Activated naive CD4-positive, alpha-beta T cell treated with anti-CD3 and anti-CD28 coated beads, Interleukin-2, amount 10 ng/mL, durations not matched to agents 7 days and 5 days (primary cell): ENCODE data around the gene EXOC4.

Experiments used
- CTCF ChIA-PET: fragments of 350-600 bp; sonication (Branson Sonifier 250); formaldehyde crosslinking; loops from one replicate; lab custom pipeline; 2021; ENCODE audit warnings: antibody characterized with exemption; lab: Charles Lee
- DNase-seq: peaks from one replicate; pipeline ENCODE4 v3.0.0-alpha.2; 2020
- H3K27ac Mint-ChIP-seq: one replicate; pipeline ENCODE4 v1.8.0; 2021; ENCODE audit warnings: mild to moderate bottlenecking, moderate library complexity, mixed read lengths
- H3K27me3 Mint-ChIP-seq: one replicate; pipeline ENCODE4 v1.8.0; 2021; ENCODE audit warnings: mild to moderate bottlenecking, mixed read lengths
- H3K36me3 Mint-ChIP-seq: one replicate; pipeline ENCODE4 v1.8.0; 2021; ENCODE audit warnings: mixed read lengths
- H3K4me1 Mint-ChIP-seq: one replicate; pipeline ENCODE4 v1.8.0; 2021; ENCODE audit warnings: mixed read lengths
- H3K4me3 Mint-ChIP-seq: one replicate; pipeline ENCODE4 v1.8.0; 2021; ENCODE audit warnings: mild to moderate bottlenecking, moderate library complexity, mixed read lengths
- H3K9me3 Mint-ChIP-seq: one replicate; pipeline ENCODE4 v1.8.0; 2021; ENCODE audit warnings: mixed read lengths

EXOC4 gene

GRCh38 chr7:133371616-133372015, 118.7 kb downstream of the EXOC4 start:
- Mint-ChIP-seq H3K9me3 (no peaks in the 10 kb centered on the region), H3K4me1 (no peaks in the 10 kb centered on the region), H3K4me3 (no peak overlapping the region), H3K27me3 (no peaks in the 10 kb centered on the region), H3K27ac (no peak overlapping the region), H3K36me3 (peaks cover 6% of the 10 kb centered on the region)
- no peak for DNase-seq
- CTCF ChIA-PET: no interaction called here

- CTCF ChIA-PET: no interaction called here
- Mint-ChIP-seq H3K27me3 (no peaks in the 10 kb centered on the region), H3K36me3 (peaks cover 8% of the 10 kb centered on the region), H3K9me3 (no peaks in the 10 kb centered on the region), H3K4me1 (no peaks in the 10 kb centered on the region), H3K4me3 (no peak overlapping the region), H3K27ac (no peak overlapping the region)
- no peak for DNase-seq
Observed at GRCh38 chr7:133372337-133372736, 119.5 kb downstream of the EXOC4 start.

GRCh38 chr7:133376514-133376913, 123.6 kb downstream of the EXOC4 start:
- Mint-ChIP-seq H3K9me3 (no peaks in the 10 kb centered on the region), H3K27me3 (no peaks in the 10 kb centered on the region), H3K4me1 (no peaks in the 10 kb centered on the region), H3K36me3 (peaks cover 9% of the 10 kb centered on the region), H3K27ac (no peak overlapping the region), H3K4me3 (no peak overlapping the region)
- no peak for DNase-seq
- CTCF ChIA-PET: no interaction called here

- DNase-seq: no peak
- CTCF ChIA-PET: no interaction called here
- H3K27ac Mint-ChIP-seq: no peak overlapping the region
- no peak overlapping the region for H3K4me3 Mint-ChIP-seq
- no peaks in the 10 kb centered on the region for H3K4me1 Mint-ChIP-seq
- H3K27me3 Mint-ChIP-seq: no peaks in the 10 kb centered on the region
- H3K36me3 Mint-ChIP-seq: peaks cover 4% of the 10 kb centered on the region
- H3K9me3 Mint-ChIP-seq: no peaks in the 10 kb centered on the region
Observed at GRCh38 chr7:133381965-133382364, 129.1 kb downstream of the EXOC4 start.

- CTCF ChIA-PET: no interaction called here
- H3K36me3 Mint-ChIP-seq: peaks cover 1% of the 10 kb centered on the region
Observed at GRCh38 chr7:133382775-133383559, 130.1 kb downstream of the EXOC4 start.

DNA sequence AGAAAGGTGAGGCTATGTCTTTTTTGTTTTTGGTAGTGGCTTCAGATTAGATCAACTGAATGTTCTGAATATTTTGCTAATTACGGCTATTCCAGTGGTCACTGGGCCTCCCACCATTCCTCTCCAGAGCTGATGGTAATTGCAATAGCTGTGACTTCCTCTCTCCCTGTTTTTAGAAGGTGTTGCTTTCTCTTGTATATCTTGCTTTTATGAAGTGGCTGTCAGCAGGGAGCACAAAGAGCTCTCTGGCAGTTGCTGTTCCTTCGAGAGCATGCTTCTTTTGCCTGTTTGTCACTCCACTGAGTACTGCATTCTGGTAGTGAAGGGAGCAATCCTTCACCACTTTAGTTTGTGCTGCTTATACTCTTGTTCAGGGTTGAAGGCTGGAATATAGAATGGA, 133.3 kb downstream of the EXOC4 start:
- Mint-ChIP-seq H3K27me3 (no peaks in the 10 kb centered on the region), H3K9me3 (peaks cover 2% of the 10 kb centered on the region), H3K36me3 (peaks cover 1% of the 10 kb centered on the region), H3K4me1 (no peaks in the 10 kb centered on the region), H3K4me3 (no peak overlapping the region), H3K27ac (no peak overlapping the region)
- CTCF ChIA-PET: interaction anchor here (0.9 kb wide), 1 partner anchor 147 kb away, joined by 3 read pairs; no protein-coding TSS in a partner anchor
- DNase-seq: no peak

More at GRCh38 chr7:133382775-133383559, 130.1 kb downstream of the EXOC4 start:
- no peaks in the 10 kb centered on the region for H3K9me3 Mint-ChIP-seq
- H3K4me3 Mint-ChIP-seq: no peak overlapping the region
- H3K4me1 Mint-ChIP-seq: no peaks in the 10 kb centered on the region
- H3K27me3 Mint-ChIP-seq: no peaks in the 10 kb centered on the region
- H3K27ac Mint-ChIP-seq: no peak overlapping the region
- DNase-seq: no peak

DNA sequence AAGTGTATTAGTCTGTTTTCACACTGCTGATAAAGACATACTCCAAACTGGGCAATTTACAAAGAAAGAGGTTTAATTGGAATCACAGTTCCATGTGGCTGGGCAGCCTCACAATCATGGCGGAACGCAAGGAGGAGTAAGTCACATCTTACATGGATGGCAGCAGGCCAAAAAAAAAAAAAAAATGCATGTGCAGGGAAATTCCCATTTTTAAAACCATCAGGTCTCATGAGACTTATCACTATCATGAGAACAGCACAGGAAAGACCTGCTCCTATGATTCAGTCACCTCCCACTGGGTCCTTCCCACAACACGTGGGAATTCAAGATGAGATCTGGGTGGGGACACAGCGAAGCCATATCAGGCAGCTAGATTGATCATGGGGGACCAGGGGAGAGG, 136.8 kb downstream of the EXOC4 start:
- DNase-seq: no peak
- H3K4me1 Mint-ChIP-seq: no peaks in the 10 kb centered on the region
- peaks cover 2% of the 10 kb centered on the region for H3K9me3 Mint-ChIP-seq
- no peaks in the 10 kb centered on the region for H3K27me3 Mint-ChIP-seq
- CTCF ChIA-PET: no interaction called here
- no peak overlapping the region for H3K27ac Mint-ChIP-seq
- no peaks in the 10 kb centered on the region for H3K36me3 Mint-ChIP-seq
- H3K4me3 Mint-ChIP-seq: no peak overlapping the region

DNA sequence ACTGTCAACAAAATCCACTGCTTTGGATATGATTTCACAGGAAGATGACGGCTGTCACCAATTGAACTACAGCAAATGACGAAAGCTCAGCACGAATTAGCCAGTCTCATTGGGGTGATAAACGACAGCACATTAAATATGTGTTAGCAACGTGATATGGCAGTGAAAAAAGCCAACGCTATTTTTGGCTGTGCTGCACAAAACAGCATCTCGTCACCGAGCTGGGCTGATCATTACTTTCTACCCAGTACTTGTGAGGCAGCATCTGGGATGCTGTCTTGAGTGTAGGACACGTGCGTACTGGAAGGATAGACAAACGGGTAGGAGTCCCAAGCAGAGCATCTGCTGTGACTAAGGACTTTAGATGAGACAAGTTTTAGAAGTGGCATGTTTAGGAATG, 138.3 kb downstream of the EXOC4 start:
- H3K4me1 Mint-ChIP-seq: no peaks in the 10 kb centered on the region
- H3K27me3 Mint-ChIP-seq: no peaks in the 10 kb centered on the region
- no peak overlapping the region for H3K4me3 Mint-ChIP-seq
- H3K27ac Mint-ChIP-seq: no peak overlapping the region
- H3K9me3 Mint-ChIP-seq: peaks cover 2% of the 10 kb centered on the region
- DNase-seq: no peak
- CTCF ChIA-PET: no interaction called here
- no peaks in the 10 kb centered on the region for H3K36me3 Mint-ChIP-seq

DNA sequence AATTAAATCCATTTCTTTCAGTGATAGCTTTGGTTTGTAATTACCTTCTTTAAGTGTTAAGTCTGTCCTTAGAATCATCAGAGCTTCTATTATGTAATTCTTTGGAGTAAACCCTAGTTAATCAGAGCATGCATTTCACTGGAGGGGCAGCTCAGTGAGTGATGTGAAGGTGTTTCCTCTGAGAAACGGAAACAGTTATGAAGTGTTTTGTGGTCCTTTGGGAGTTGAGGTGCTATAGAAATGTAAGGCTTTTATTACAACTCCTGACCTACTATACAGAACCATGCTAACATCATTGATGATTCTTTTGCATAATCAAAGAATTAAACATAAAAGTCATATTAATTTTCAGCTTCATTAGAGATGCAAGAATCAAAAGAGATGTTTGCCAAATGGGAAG, 141.5 kb downstream of the EXOC4 start:
- H3K4me1 Mint-ChIP-seq: no peaks in the 10 kb centered on the region
- H3K9me3 Mint-ChIP-seq: no peaks in the 10 kb centered on the region
- CTCF ChIA-PET: no interaction called here
- H3K27me3 Mint-ChIP-seq: no peaks in the 10 kb centered on the region
- H3K27ac Mint-ChIP-seq: no peak overlapping the region
- H3K4me3 Mint-ChIP-seq: no peak overlapping the region
- DNase-seq: no peak
- no peaks in the 10 kb centered on the region for H3K36me3 Mint-ChIP-seq

DNA sequence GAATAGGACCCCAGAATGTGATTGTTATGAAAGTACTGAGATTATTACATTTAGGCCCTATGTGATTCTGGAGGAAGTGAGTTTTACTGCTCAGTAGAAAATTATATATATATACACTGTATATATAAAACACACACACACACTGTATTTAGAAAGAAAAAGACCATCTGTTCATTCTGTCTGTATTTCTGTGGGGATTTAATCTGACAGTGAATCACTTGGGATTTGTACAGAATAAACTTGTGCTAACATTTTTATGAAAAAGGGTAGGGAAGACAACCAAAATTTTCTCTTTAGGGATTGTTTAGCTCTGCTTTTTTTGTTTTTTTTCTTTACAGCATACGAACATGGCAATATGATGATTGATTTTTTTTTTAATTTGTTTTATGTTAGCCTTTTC, 142.7 kb downstream of the EXOC4 start:
- Mint-ChIP-seq H3K27ac (no peak overlapping the region), H3K4me1 (peaks cover under 1% of the 10 kb centered on the region), H3K27me3 (no peaks in the 10 kb centered on the region), H3K36me3 (no peaks in the 10 kb centered on the region), H3K4me3 (no peak overlapping the region), H3K9me3 (no peaks in the 10 kb centered on the region)
- DNase-seq: no peak
- CTCF ChIA-PET: no interaction called here

- CTCF ChIA-PET: no interaction called here
- no peak for DNase-seq
- no peak overlapping the region for H3K27ac Mint-ChIP-seq
Observed at GRCh38 chr7:133398506-133398905, 145.6 kb downstream of the EXOC4 start.

DNA sequence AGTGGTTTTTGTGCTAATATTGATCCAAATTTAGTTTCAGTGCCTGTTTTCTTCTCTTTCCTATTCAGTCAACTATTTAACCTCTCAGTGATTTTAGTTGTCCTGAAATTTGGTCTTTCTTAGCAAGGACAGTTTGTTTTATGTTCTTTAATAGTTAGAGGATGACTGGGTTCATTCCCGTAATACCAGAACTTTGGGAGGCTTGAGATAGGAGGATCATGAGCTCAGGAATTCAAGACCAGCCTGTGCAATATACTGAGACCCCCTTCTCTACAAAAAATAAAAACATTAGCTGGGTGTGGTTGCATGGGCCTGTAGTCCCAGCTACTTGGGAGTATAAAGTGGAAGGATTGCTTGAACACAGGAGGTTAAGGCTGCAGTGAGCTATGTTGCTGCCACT, 148.3 kb downstream of the EXOC4 start:
- Mint-ChIP-seq H3K36me3 (no peaks in the 10 kb centered on the region), H3K4me3 (no peak overlapping the region), H3K9me3 (no peaks in the 10 kb centered on the region), H3K27me3 (no peaks in the 10 kb centered on the region), H3K4me1 (peaks cover 4% of the 10 kb centered on the region), H3K27ac (no peak overlapping the region)
- no peak for DNase-seq
- CTCF ChIA-PET: no interaction called here

More at GRCh38 chr7:133398506-133398905, 145.6 kb downstream of the EXOC4 start:
- Mint-ChIP-seq H3K4me3 (no peak overlapping the region), H3K27me3 (no peaks in the 10 kb centered on the region), H3K4me1 (peaks cover 4% of the 10 kb centered on the region), H3K36me3 (no peaks in the 10 kb centered on the region), H3K9me3 (no peaks in the 10 kb centered on the region)

DNA sequence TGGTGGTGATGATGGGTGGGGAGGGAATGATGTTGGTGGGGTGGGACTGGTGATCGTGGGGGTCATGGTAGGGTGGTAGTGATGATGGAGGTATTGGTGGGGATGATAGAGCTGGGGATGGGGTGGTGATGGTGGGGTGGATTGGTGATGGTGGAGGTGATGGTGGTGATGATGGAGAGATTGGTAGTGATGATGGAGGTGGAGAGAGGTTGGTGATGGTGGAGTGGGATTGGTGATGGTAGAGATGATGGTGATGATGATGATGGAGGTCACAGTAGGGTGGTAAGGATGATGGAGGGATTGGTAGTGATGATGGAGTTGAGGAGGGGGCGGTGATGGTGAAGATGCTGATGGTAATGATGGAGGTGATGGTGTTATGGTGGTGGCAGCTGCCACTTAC, 155.3 kb downstream of the EXOC4 start:
- no peak for DNase-seq
- Mint-ChIP-seq H3K9me3 (no peaks in the 10 kb centered on the region), H3K4me1 (no peaks in the 10 kb centered on the region), H3K4me3 (no peak overlapping the region), H3K27me3 (no peaks in the 10 kb centered on the region), H3K27ac (no peak overlapping the region), H3K36me3 (no peaks in the 10 kb centered on the region)
- CTCF ChIA-PET: no interaction called here

GRCh38 chr7:133409421-133409820, 156.5 kb downstream of the EXOC4 start:
- Mint-ChIP-seq H3K36me3 (no peaks in the 10 kb centered on the region), H3K4me3 (no peak overlapping the region), H3K27me3 (no peaks in the 10 kb centered on the region), H3K9me3 (no peaks in the 10 kb centered on the region), H3K4me1 (no peaks in the 10 kb centered on the region), H3K27ac (no peak overlapping the region)
- DNase-seq: no peak
- CTCF ChIA-PET: interaction anchor here (1.3 kb wide), 1 partner anchor 12 kb away, joined by 3 read pairs; no protein-coding TSS in a partner anchor

- Mint-ChIP-seq H3K27me3 (no peaks in the 10 kb centered on the region), H3K27ac (no peak overlapping the region), H3K4me1 (no peaks in the 10 kb centered on the region), H3K36me3 (no peaks in the 10 kb centered on the region), H3K9me3 (no peaks in the 10 kb centered on the region), H3K4me3 (no peak overlapping the region)
- no peak for DNase-seq
- CTCF ChIA-PET: interaction anchor here (1.3 kb wide), 1 partner anchor 12 kb away, joined by 3 read pairs; no protein-coding TSS in a partner anchor
Observed at GRCh38 chr7:133409966-133410365, 157.1 kb downstream of the EXOC4 start.
